HG02642 (cell line): Measurements from ENCODE around the gene CREB3L1.
"Not testable (repeated sequence)": the region's sequence is repeated elsewhere in the genome, so short reads cannot be mapped to it uniquely, and the experiment has no call there.

Source experiments
- ATAC-seq: cut with Tn5 transposase; IDR thresholded peaks from one replicate; pipeline ENCODE4 v1.9.1; 2021; ENCODE audit warnings: mild to moderate bottlenecking; ENCODE audit not compliant: unreplicated experiment, poor library complexity

Gene CREB3L1

DNA sequence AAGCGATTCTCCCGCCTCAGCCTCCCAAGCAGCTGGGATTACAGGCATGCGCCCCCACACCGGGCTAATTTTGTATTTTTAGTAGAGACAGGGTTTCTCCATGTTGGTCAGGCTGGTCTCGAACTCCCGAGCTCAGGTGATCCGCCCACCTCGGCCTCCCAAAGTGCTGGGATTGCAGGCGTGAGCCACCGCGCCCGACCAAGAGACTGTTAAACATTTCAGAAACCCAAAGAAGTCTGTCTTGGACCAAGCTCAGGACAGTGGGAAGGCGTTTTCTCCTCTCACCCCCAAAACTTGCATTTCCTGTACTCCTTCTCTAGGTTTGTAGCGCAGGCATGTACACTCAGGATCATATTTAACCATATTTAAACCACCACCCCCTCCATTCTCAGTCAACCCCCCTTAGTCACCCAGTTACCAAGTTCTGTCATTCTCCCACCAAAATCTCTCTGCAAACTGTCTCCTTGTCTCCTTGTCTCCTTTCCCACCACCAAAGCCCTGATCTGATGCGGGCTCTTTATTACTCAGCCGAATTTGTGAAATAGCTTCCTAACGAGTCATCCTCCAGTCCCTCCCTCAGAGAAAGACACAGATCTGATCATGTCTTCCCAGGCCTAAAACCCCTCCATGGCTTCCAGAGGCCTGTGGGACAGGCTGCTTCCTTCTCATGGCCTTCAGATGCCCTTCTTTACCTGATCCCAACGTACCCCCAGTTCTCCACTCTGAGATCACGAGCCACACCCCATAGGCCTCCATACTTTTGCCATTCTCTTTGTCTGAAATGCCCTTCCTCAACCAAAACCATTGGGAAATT is 29.0 kb upstream of the CREB3L1 start:
- no peak for ATAC-seq

DNA sequence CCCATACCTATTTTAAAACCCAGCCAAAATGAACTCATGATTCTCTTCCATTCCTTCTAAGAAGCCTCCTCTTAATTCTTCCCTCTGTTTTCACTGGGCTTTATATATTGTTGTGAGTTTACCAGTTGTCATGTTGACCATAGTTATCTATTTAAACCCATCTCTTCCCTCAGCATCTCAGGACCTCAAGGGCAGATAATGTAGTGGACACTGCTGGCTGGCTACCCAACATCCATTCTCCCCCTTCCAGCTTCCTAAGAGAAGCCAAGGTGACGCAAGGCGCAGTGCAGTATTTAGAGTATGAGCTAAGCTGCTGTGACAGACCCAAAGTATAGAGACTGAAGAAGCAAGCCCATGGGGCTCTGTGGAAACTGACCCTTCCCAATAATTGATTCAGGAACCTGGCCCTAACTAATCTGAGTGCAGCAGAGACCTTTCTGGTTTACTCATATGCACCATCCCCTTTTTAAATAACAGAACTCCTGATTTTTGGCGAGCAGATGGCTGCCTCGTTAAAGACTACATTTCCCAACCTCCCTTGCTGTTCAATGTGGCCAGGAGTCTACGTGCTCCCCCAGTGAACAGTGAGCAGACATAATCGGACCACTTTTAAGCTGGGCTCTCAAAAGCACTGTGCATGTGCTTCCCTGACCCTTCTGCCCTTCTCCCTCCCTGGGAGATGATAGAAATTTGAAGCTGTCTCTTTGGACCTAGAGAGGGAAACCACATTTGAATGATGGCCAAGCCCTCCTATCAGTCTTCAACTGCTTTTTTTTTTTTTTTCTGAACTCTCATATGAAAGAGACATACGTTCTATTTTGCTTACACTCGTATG is 28.1 kb upstream of the CREB3L1 start:
- no peak for ATAC-seq

DNA sequence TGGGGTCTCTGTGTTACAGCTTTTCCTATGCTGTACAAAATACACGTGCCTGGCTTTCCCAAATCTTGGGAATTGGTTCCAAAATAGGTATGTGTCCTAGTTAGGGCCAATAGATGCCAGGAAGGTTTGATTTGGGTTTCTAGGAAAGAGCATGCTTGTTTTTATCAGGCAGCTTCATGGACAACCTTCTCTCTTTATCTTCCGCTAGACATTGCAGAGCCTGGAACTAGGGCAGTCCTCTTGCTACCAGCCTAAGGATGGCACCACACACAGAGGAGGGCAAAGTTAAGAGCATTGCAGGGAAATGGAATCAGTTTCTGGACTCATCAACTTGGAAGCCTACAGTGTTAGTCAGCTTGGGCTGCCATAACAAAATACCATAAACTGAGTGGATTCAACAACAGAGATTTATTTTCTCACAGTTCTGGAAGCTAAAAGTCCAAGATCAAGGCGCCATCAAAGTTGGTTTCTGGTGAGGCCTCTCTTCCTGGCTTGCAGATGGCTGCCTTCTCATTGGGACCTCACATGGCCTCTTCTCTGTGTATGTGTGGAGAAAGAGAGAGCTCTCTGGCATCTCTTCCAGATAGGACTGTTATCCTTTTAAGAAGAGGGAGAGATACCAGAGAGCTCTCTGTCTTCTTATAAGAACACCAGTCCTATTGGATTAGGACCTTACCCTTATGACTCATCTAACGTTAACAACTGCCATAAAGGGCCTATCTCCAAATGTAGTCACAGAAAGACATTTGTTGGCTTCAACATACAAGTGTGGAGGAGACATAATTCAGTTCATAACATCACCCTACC is 27.3 kb upstream of the CREB3L1 start:
- no peak for ATAC-seq

DNA sequence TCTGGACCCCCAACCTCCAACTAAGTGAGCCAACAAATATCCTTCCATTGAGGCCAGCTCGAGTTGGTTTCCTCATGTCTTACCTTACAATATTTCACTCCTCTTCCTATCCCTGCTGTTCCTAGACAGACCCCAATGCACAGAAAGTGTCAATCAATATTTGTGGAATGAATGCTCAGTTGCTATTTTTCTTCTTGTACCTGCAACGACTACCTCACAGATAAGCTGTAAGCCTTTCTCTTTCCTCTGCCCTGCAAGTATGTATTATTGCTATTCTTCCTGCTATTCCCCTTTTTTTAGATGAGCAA is 26.8 kb upstream of the CREB3L1 start:
- no peak for ATAC-seq

DNA sequence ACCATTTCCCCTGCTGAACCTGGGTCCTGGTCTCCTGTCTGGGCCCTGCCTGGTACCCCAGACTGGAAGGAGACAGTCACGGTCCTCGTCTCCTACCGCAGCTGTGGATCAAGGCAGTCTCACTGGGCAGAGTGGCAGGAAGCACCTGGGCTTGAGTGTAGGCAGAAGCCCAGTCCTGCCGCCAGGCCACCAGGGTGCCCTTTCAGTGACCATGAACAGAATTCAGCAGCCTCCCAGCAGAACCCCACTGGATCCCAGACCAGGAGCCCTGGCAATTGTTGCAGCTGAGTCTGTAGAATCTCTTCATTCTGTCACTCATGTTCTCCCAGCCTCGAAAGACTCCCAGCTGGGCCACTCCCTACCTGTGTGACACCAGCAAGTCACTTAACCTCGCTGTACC is 25.5 kb upstream of the CREB3L1 start:
- ATAC-seq = no peak

DNA sequence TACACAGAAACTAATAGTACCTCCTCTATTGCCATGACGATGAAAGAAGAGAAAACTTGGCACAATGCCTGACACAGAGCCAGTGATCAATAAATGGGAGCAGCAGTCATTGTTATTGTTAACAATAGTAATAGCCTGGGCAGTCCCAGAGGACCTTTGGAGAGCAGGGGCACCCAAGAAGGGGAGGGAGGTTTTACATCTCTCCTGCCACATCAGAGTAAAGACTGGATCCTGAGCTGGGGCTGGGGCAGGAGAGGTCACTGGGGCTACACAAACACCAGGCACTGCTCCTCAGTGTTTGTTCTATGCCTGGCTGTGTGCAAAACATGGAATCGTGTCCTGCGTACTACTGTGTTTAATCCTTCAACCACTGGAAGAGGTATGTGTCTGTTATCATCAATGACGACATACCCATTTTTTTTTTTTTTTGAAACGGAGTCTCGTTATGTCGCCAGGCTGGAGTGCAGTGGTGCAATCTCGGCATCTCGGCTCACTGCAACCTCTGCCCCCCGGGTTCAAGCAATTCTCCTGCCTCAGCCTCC is 25.0 kb upstream of the CREB3L1 start:
- no peak for ATAC-seq

DNA sequence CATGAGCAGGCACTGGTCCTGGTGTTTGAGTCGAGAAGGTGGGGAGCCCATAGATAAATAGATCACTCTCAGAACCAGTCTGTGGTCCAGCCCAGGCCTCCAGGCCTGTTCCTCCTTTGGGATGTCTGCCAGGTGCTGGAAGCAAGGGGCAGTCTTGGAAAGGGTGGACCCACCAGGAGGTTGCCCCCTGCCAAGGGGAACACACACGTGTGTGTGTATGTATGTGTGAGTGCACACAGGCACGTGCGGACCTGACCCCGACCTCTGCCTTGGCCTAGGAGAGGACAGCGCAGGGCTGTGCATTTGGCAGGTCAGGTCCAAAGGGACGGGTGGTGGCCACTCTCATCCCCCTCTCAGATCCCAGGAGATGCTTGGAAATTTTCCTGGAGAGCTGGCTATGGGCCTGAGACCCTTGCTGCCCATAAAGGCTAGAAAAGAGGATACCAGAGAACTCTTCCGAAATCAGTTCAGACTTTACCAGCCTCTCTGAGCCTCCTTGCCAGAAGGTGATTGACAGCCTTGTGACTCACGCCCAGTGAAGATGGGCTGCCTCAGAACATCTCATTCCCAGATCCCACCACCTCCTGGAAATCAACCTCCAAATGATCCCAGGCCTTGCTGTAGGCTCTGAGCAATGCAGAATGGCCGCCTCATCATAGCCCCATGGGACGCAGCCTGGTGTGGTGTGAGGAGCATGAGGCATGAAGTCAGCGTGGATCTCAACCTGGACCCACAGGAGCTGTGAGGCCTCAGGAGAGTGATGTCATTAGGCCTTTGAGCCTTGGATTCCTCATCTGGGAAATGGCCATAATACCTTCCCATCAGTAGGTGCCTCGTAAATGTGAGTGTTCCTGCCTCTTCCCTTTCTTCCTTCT is 24.0 kb upstream of the CREB3L1 start:
- ATAC-seq = no peak

DNA sequence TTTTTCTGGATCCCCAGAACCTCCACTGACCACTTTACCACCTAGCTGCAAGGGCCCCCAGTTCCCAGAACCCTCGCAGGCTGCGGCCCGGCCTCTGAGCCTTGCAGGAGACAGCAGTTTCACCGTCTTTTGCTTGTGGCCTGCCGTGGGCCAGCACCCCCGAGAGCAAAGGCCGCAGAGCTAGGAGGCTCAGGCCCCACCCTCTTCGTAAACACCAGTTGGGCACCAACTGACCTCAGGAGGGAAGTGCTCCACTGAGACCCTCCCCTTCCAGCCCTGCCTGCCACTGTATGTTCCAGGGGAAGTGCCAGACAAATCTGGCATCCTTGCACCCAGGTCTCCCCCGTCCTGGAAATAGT is 23.4 kb upstream of the CREB3L1 start:
- no peak for ATAC-seq

DNA sequence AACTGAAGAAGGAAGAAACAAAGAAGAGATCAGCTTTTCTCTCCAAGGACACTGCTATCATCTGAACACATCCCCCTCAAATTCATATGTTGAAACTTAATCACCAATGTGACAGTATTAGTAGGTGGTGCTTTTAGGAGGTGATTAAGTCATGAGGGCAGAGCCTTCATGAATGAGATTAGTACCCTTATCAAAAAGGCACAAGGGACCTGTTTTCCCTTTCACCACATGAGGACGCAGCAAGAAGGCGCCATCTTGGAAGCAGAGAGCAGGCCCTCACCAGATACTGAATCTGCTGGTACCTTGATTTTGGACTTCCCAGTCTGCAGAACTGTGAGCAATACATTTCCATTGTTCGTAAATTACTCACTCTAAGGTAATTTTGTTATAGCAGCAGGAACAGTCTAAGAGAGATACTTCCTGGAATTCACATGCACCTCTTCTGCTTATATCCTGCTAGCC is 20.9 kb upstream of the CREB3L1 start:
- no peak for ATAC-seq

DNA sequence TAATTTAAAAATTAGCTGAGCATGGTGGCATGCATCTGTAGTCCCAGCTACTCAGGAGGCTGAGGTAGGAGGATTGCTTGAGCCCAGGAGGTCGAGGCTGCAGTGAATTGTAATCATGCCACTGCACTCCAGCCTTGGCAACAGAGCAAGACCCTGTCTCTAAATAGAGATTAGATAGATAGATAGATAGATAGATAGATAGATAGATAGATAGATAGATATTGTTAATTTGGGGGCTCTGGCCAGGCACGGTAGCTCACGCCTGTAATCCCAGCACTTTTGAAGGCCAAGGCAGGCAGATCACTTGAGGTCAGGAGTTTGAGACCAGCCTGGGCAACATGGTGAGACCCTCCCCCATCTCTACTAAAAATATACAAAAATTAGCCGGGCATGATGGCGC is 18.1 kb upstream of the CREB3L1 start:
- ATAC-seq = not testable (repeated sequence)

DNA sequence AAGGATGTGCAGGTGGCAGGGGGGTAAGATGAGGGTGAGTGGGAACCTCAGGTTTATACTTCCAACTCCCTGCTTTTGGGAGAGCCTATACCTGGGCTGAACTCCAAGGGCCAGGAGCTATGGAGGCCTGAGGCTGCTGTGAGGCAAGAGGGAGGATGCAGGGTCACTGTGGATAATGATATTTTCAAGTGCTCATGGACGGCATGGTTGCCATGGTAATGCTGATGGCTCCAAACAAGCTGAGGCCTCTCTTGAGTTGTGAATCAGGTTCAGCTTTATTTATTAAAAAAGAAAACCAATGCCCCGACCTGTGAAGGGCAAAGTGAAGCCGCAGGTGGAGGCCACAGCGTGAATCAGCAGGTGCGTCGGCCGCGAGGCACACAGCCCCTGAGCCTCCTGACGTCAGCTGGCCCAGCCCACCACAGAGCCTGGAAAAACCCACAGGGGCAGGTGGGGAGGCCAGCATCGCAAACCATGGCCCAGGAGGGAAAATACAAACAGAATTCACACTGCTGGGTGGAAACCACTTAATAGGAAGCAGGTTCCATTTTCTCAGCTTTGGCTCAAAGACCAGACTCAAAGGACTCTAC is 17.4 kb upstream of the CREB3L1 start:
- no peak for ATAC-seq

DNA sequence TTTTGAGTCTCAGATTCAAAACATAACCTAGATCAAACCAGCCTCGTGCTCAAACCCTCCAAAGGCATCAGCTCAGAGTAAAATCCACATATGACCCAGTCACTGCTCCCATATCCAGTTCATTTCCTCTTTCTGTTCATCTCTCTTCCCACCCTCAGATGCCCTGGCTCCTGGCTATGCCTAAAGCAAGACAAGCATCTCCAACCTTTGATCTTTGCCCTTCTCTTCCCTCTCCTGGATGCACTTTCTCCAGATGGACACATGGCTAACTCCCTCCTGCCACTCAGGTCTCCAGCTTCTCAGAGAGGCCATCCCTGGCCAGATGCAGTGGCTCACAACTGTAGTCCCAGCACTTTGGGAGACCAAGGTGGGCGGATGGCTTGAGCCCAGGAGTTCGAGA is 14.3 kb upstream of the CREB3L1 start:
- no peak for ATAC-seq

DNA sequence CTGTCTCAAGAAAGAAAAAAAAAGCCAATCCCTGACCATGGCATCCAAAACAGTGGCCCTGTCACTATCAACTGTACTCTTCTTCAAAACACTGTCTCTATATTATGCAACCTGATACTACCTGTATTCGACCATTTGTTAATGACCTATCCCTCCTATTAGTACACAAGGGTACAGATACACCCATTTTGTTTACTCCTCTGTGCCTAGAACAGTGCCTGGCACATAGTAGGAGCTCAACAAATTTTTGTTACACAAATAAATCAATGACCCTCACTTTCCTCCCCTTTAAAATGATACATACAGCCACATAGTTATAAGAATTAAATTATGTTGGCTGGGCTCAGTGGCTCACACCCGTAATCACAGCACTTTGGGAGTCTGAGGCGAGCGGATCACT is 13.4 kb upstream of the CREB3L1 start:
- ATAC-seq = no peak

DNA sequence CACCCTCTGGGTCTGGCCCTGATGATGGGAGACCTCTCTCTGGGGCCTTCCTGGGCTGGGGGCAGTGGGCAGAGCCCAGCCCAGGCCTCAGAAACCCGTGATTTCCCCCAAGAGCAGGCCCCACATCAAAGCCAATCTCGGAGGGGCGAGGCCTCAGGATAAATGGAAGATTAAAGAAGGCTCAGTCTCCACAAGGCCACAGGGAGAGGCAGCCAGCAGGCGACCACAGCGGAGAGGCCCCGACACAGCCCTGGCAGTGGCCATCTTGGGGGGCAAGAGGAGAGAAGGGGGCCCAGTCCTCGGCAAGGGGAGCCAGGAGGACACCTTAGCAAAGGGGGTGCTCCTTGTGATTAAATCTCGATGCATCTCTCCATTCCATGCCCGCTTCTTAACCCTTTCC is 12.5 kb upstream of the CREB3L1 start:
- no peak for ATAC-seq

DNA sequence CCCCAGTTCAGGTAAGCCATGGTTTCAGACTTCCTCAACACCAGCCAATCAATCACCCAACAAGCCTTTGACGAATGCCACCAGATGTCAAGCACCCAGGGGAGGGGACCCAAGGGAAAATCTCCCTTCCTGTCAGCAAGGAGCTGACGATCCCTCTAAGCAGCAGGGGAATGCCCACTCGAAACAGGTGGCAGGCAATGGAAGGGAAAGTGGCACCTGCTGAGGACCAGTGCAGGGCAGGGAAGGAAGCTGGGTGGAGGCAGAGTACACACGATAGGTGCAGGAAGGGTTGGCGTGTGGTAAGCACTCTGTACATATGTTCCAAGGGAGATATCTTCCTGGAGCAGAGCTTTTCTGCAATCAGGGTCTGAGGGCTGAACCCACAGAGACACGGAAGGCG is 11.7 kb upstream of the CREB3L1 start:
- ATAC-seq = peak; percentile 18

DNA sequence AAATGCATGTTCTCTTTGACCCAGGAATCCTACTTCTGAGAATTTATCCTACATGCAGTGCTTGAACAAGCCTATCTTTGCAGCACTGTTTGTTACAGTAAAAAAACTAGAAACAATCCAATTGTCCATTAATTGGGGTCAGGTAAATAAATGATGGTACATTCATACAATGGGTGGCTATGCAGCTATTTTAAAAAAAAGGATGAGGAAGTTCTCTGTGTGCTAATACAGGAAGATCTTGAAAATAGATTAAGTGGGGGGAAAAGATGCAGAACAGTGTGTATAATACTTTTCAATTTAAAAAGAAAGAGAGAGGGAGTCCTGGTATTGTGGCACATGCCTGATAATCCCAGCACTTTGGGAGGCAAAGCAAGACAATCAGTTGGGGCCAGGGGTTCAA is 9.5 kb upstream of the CREB3L1 start:
- no peak for ATAC-seq

DNA sequence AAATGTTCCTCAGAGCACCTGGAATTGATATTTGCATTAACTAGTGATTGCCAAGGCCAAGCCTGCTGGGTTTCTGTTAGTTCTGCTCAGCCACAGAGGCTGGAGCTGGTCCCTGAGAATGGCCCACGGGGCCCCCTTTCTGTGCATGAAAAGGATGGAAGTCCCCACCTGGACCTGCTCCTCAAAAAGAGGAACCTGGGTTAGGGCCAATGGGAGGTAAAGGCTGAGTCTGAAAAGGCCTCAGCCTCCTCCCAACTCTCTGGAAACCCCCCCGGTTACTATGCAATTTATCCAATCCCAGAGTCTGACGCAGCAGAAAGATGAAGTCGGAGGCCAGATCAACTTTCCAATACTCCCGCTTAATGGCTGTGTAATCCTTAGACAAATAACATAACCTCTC is 6.8 kb upstream of the CREB3L1 start:
- ATAC-seq = peak; percentile 50

DNA sequence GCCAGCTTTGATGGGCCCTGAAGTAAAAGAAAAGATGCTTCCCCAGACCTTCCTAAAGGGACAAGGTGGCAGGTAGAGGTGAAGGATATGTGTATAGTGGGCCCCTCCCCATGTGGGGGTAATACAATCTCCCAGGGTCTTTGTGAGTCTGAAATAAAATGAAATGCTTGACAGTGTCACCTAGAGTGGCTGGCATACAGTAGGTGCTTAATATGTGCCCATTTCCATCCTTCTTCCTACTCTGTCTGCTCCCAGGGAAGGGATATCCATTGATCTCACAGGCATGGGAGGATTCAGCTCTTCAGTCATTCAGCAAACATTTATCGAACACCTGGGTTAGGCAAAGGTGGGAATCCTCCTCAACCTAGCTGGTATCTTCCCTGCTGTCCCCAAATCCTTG is 6.1 kb upstream of the CREB3L1 start:
- ATAC-seq = no peak
